ENCODE measurements around the gene SLC13A5.
"Not testable (repeated sequence)": the region's sequence is repeated elsewhere in the genome, so short reads cannot be mapped to it uniquely, and the experiment has no call there.

SLC13A5 gene

GRCh38 chr17:6711081-6711674 is 2.0 kb downstream of the SLC13A5 start:
- DNase-seq (ENCODE audit: low spot score): no peak

- no peak for DNase-seq (ENCODE audit: low spot score)
These were observed 2.9 kb downstream of the SLC13A5 start for GRCh38 chr17:6710317-6710716.

- DNase-seq (ENCODE audit: low spot score): no peak
These were observed 4.7 kb downstream of the SLC13A5 start for GRCh38 chr17:6708357-6708961.

GRCh38 chr17:6706996-6707395 is 6.2 kb downstream of the SLC13A5 start:
- DNase-seq (ENCODE audit: low spot score): no peak

- DNase-seq (ENCODE audit: low spot score): no peak
These were observed 6.7 kb downstream of the SLC13A5 start for GRCh38 chr17:6706499-6706898.

- no peak for DNase-seq (ENCODE audit: low spot score)
These were observed 8.6 kb downstream of the SLC13A5 start for GRCh38 chr17:6704470-6705052.

- DNase-seq (ENCODE audit: low spot score): no peak
These were observed 9.4 kb downstream of the SLC13A5 start for GRCh38 chr17:6703751-6704150.

- DNase-seq (ENCODE audit: low spot score): no peak
These were observed 10.5 kb downstream of the SLC13A5 start for GRCh38 chr17:6702567-6703215.

GRCh38 chr17:6701719-6702118 is 11.4 kb downstream of the SLC13A5 start:
- DNase-seq (ENCODE audit: low spot score): no peak

- DNase-seq (ENCODE audit: low spot score): no peak
These were observed 12.2 kb downstream of the SLC13A5 start for GRCh38 chr17:6700948-6701307.

GRCh38 chr17:6699997-6700947 is 12.9 kb downstream of the SLC13A5 start:
- DNase-seq (ENCODE audit: low spot score): no peak

- no peak for DNase-seq (ENCODE audit: low spot score)
These were observed 15.2 kb downstream of the SLC13A5 start for GRCh38 chr17:6698004-6698403.

- no peak for DNase-seq (ENCODE audit: low spot score)
These were observed 16.3 kb downstream of the SLC13A5 start for GRCh38 chr17:6696906-6697305.

- no peak for DNase-seq (ENCODE audit: low spot score)
These were observed 17.6 kb downstream of the SLC13A5 start for GRCh38 chr17:6695565-6695964.

- DNase-seq (ENCODE audit: low spot score): no peak
These were observed 18.1 kb downstream of the SLC13A5 start for GRCh38 chr17:6695051-6695450.

- not testable (repeated sequence) for DNase-seq (ENCODE audit: low spot score)
These were observed 21.2 kb downstream of the SLC13A5 start for GRCh38 chr17:6691958-6692357.

- DNase-seq (ENCODE audit: low spot score): no peak
These were observed 21.6 kb downstream of the SLC13A5 start for GRCh38 chr17:6691546-6691945.

GRCh38 chr17:6690641-6691040 is 22.5 kb downstream of the SLC13A5 start:
- DNase-seq (ENCODE audit: low spot score): no peak

- DNase-seq (ENCODE audit: low spot score): no peak
These were observed 24.2 kb downstream of the SLC13A5 start for GRCh38 chr17:6688944-6689343.

GRCh38 chr17:6686026-6686425 is 27.1 kb downstream of the SLC13A5 start:
- DNase-seq (ENCODE audit: low spot score): no peak

GRCh38 chr17:6684881-6685767 is 28.0 kb downstream of the SLC13A5 start:
- no peak for DNase-seq (ENCODE audit: low spot score)

All from globus pallidus (tissue), 1 donor.